H1 (cell line): Measurements from ENCODE around the gene SCAMP2. TPM values are rescaled to one million over a fixed set of nuclear protein-coding genes. Genes with fewer than 3 reads are reported as not detected.

Experiments used
- CTCF ChIA-PET: fragments of 300-600 bp; sonication (Branson Sonifier 250); formaldehyde crosslinking; loops from one replicate; lab custom pipeline; 2021; ENCODE audit not compliant: partially characterized antibody; lab: Charles Lee
- POLR2A ChIA-PET: fragments of 300-600 bp; sonication (Branson Sonifier 250); formaldehyde crosslinking; loops from one replicate; lab custom pipeline; 2021; ENCODE audit warnings: inconsistent platforms; ENCODE audit not compliant: partially characterized antibody; lab: Charles Lee
- DNase-seq, 2 experiments: peaks; one replicate each; pipeline versions ENCODE4 v3.0.0 to v3.0.0-alpha.2; 2010 to 2022; ENCODE audit warnings: low spot score in 2 of 2, low read depth in 1 of 2, mixed read lengths in 1 of 2
- FAIRE-seq: peaks from 2 replicates; lab custom pipeline; 2011; peaks lifted over from hg19 to GRCh38; lab: Jason Lieb, UNC
- H2AFZ ChIP-seq: 2 replicates; pipeline ENCODE4 v1.8.1; 2012; ENCODE audit warnings: low read length, inconsistent platforms
- H2AK5ac ChIP-seq: 2 replicates; pipeline ENCODE4 v1.6.1; 2013; ENCODE audit warnings: low read depth, low read length
- H2BK120ac ChIP-seq: replicated peaks from 2 replicates; pipeline ENCODE3; 2013; ENCODE audit warnings: low read depth, low read length, inconsistent platforms
- H2BK12ac ChIP-seq: 2 replicates; pipeline ENCODE4 v1.6.1; 2013; ENCODE audit warnings: low read depth, low read length
- H2BK15ac ChIP-seq: 2 replicates; pipeline ENCODE4 v1.6.1; 2013; ENCODE audit warnings: low read length
- H2BK20ac ChIP-seq: 2 replicates; pipeline ENCODE4 v1.6.1; 2013; ENCODE audit warnings: low read length
- H2BK5ac ChIP-seq: 2 replicates; pipeline ENCODE4 v1.6.1; 2013; ENCODE audit warnings: low read depth, low read length
- H3K14ac ChIP-seq: 2 replicates; pipeline ENCODE4 v1.6.1; 2013; ENCODE audit warnings: inconsistent platforms; ENCODE audit not compliant: insufficient read length
- H3K18ac ChIP-seq: 2 replicates; pipeline ENCODE4 v1.6.1; 2013; ENCODE audit warnings: low read length; ENCODE audit errors: extremely low read depth
- H3K23ac ChIP-seq: 2 replicates; pipeline ENCODE4 v1.6.1; 2013; ENCODE audit warnings: inconsistent platforms; ENCODE audit not compliant: insufficient read length
- H3K23me2 ChIP-seq: 2 replicates; pipeline ENCODE4 v1.6.1; 2013; ENCODE audit warnings: low read depth, low read length
- H3K27ac ChIP-seq: 2 replicates; pipeline ENCODE4 v1.6.1; 2011; ENCODE audit warnings: low read depth, low read length, inconsistent platforms
- H3K27me3 ChIP-seq, 4 experiments: replicated peaks in 1 of 4; 1 replicate in 1 of 4; 2 replicates in 3 of 4; pipeline versions ENCODE4 v1.6.1 to v1.8.1; 2011 to 2013; ENCODE audit warnings: low read length in 3 of 4, mild to moderate bottlenecking in 3 of 4, inconsistent platforms in 2 of 4, mixed read lengths in 2 of 4, moderate library complexity in 1 of 4; ENCODE audit not compliant: control insufficient read depth in 3 of 4, insufficient read depth in 3 of 4; ENCODE audit errors: extremely low read depth in 1 of 4
- H3K36me3 ChIP-seq, 4 experiments: 2 replicates each; pipeline versions ENCODE4 v1.6.1 to v1.8.1; 2011 to 2013; ENCODE audit warnings: mild to moderate bottlenecking in 4 of 4, low read length in 3 of 4, moderate library complexity in 2 of 4, control low read depth in 1 of 4, inconsistent platforms in 1 of 4; ENCODE audit not compliant: insufficient read depth in 4 of 4, control insufficient read depth in 2 of 4
- H3K4ac ChIP-seq: replicated peaks from 2 replicates; pipeline ENCODE3; 2013; ENCODE audit warnings: low read length, low read depth, mixed read lengths, inconsistent platforms; ENCODE audit not compliant: insufficient read length
- H3K4me1 ChIP-seq, 4 experiments: replicated peaks in 1 of 4; 1 replicate in 1 of 4; 2 replicates in 3 of 4; pipeline versions ENCODE4 v1.6.1 to v1.8.1; 2011 to 2013; ENCODE audit warnings: low read length in 3 of 4, inconsistent platforms in 2 of 4, mixed read lengths in 1 of 4; ENCODE audit not compliant: insufficient read depth in 4 of 4, control insufficient read depth in 3 of 4
- H3K4me2 ChIP-seq, 2 experiments: 2 replicates each; pipeline versions ENCODE4 v1.6.1 to v1.8.1; 2011 to 2013; ENCODE audit warnings: low read depth in 2 of 2, low read length in 2 of 2, control low read depth in 1 of 2, inconsistent platforms in 1 of 2, mild to moderate bottlenecking in 1 of 2; ENCODE audit not compliant: insufficient read depth in 1 of 2
- H3K4me3 ChIP-seq, 4 experiments: fragments of 200-600, 300-600 bp in 1 of 4; sonication (generic), shearing (Covaris generic), sonication (Bioruptor Twin) in 1 of 4; 2 replicates each; pipeline versions ENCODE4 v1.5.1 to v1.8.1; 2011 to 2016; ENCODE audit warnings: low read length in 4 of 4, low read depth in 3 of 4, control low read depth in 2 of 4, inconsistent platforms in 2 of 4, mild to moderate bottlenecking in 2 of 4, mixed read lengths in 1 of 4, moderate library complexity in 1 of 4; ENCODE audit not compliant: insufficient read depth in 2 of 4; ENCODE audit errors: extremely low read depth in 1 of 4
- H3K56ac ChIP-seq: replicated peaks from 2 replicates; pipeline ENCODE3; 2013; ENCODE audit warnings: low read depth, mild to moderate bottlenecking, mixed read lengths, low read length, inconsistent platforms; ENCODE audit not compliant: insufficient read length
- H3K79me1 ChIP-seq: 2 replicates; pipeline ENCODE4 v1.6.1; 2013; ENCODE audit warnings: low read depth, low read length, control low read depth
- H3K79me2 ChIP-seq, 2 experiments: 2 replicates each; pipeline versions ENCODE4 v1.6.1 to v1.8.1; 2012 to 2013; ENCODE audit warnings: low read length in 2 of 2, mild to moderate bottlenecking in 2 of 2, inconsistent platforms in 1 of 2; ENCODE audit not compliant: insufficient read depth in 2 of 2, control insufficient read depth in 1 of 2
- H3K9ac ChIP-seq, 4 experiments: replicated peaks in 1 of 4; 1 replicate in 1 of 4; 2 replicates in 3 of 4; pipeline versions ENCODE4 v1.6.1 to v1.8.1; 2011 to 2013; ENCODE audit warnings: low read depth in 3 of 4, low read length in 3 of 4, control low read depth in 2 of 4, mild to moderate bottlenecking in 2 of 4, moderate library complexity in 2 of 4, inconsistent platforms in 1 of 4; ENCODE audit errors: extremely low read depth in 1 of 4
- H3K9me3 ChIP-seq, 2 experiments: 2 replicates each; pipeline versions ENCODE4 v1.6.1 to v1.8.1; 2012 to 2013; ENCODE audit warnings: mild to moderate bottlenecking in 2 of 2, moderate library complexity in 2 of 2, control low read depth in 1 of 2, inconsistent platforms in 1 of 2, low read depth in 1 of 2, low read length in 1 of 2, mixed read lengths in 1 of 2; ENCODE audit not compliant: insufficient read depth in 2 of 2
- H4K20me1 ChIP-seq, 2 experiments: replicated peaks in 1 of 2; 2 replicates each; pipeline versions ENCODE3 to v1.8.1; 2011 to 2013; ENCODE audit warnings: inconsistent platforms in 2 of 2, low read length in 2 of 2, mild to moderate bottlenecking in 1 of 2; ENCODE audit not compliant: insufficient read depth in 2 of 2, control insufficient read depth in 1 of 2
- H4K5ac ChIP-seq: 2 replicates; pipeline ENCODE4 v1.6.1; 2013; ENCODE audit warnings: low read length, low read depth, mixed read lengths, inconsistent platforms; ENCODE audit not compliant: insufficient read length
- H4K8ac ChIP-seq: 2 replicates; pipeline ENCODE4 v1.8.0; 2013; ENCODE audit warnings: mild to moderate bottlenecking, moderate library complexity, low read length, inconsistent platforms; ENCODE audit not compliant: insufficient read depth; ENCODE audit errors: extremely low read depth
- H4K91ac ChIP-seq: replicated peaks from 2 replicates; pipeline ENCODE3; 2013; ENCODE audit warnings: low read length, mixed read lengths, inconsistent platforms; ENCODE audit not compliant: insufficient read length
- E2F6 ChIP-seq: IDR thresholded peaks from 2 replicates; pipeline ENCODE4 v1.6.1; 2012; ENCODE audit warnings: inconsistent platforms
- KDM1A ChIP-seq: fragments of 200-600, 300-600 bp; sonication (generic); IDR thresholded peaks from 2 replicates; pipeline ENCODE4 v1.7.1; 2016; ENCODE audit warnings: mild to moderate bottlenecking, low read length, borderline replicate concordance
- WGBS, 2 experiments: shearing (Covaris generic) in 1 of 2; methylation state at CpG; one replicate each; pipeline versions ENCODE4 v1.1.6 to v1.1.7; 2013 to 2015; ENCODE audit warnings: low lambda C conversion rate in 2 of 2, mixed read lengths in 2 of 2, inconsistent platforms in 1 of 2, low coverage in 1 of 2, missing lambda C conversion rate in 1 of 2; ENCODE audit not compliant: insufficient replicate concordance in 2 of 2, insufficient coverage in 1 of 2, insufficient read length in 1 of 2; ENCODE audit errors: extremely low coverage in 1 of 2, missing lambda C conversion rate in 1 of 2; 5-methylcytosine and 5-hydroxymethylcytosine counted together
- polyA plus RNA-seq, 7 experiments: library from polyadenylated mRNA; depleted of rRNA in 3 of 7; stranded (reverse) in 5 of 7; unstranded in 2 of 7; fragments of >200 nt in 5 of 7; fragments of 200-250 nt in 2 of 7; gene quantifications; 1 replicate in 5 of 7; 2 replicates in 1 of 7; 4 replicates in 1 of 7; pipeline versions ENCODE4 v1.2.1 to v1.2.3, GENCODE V29; 2011 to 2013; ENCODE audit warnings: missing spikeins in 2 of 7, mixed read lengths in 2 of 7
- total RNA-seq: library from RNA; stranded (reverse); fragmentation: NEBNext Ultra II Directional; extraction: Animal tissue kit (Norgen Biotek cat#: 25700); gene quantifications from 2 replicates; pipeline ENCODE4 v1.2.1, GENCODE V29; 2021

SCAMP2 gene
- total and polyA plus RNA-seq, 2 of the 8 experiments (the other 6 are each of a cell fraction or from before 2014, with no cell fraction given) = 41.7 to 131 TPM

GRCh38 chr15:74815121-74815934, 57.8 kb downstream of the SCAMP2 start:
- ChIA-PET CTCF (interaction anchor here (0.6 to 6.5 kb wide), 14 partner anchors 9 to 239 kb away, joined by 3 to 64 read pairs (median 4); partner anchors contain the start of gene CPLX3), POLR2A (interaction anchor here (1.1 to 3.1 kb wide), 4 partner anchors 11 to 16 kb away, joined by 3 to 7 read pairs (median 4); partner anchors contain the start of gene CPLX3)
- H3K79me1 ChIP-seq = no peaks in the 10 kb centered on the region
- no peak overlapping the region for H2BK12ac ChIP-seq
- no peak overlapping the region for H3K4ac ChIP-seq
- no peaks in the 10 kb centered on the region for H4K20me1 ChIP-seq
- no peak overlapping the region for H4K8ac ChIP-seq
- H3K4me2 ChIP-seq = no peak overlapping the region
- FAIRE-seq (no peak), DNase-seq (no peak)
- WGBS, 2 experiments = 90% methylated on average over 10 of the region's 10 CpGs; no CpG with 5 or more reads in 1 of the 2 experiments
- H3K4me3 ChIP-seq = no peak overlapping the region
- H2AK5ac ChIP-seq = no peak overlapping the region
- no peaks in the 10 kb centered on the region for H3K9me3 ChIP-seq
- H2BK120ac ChIP-seq = no peak overlapping the region
- no peak overlapping the region for H3K56ac ChIP-seq
- no peak overlapping the region for H2BK5ac ChIP-seq
- H3K79me2 ChIP-seq = no peaks in the 10 kb centered on the region
- H3K4me1 ChIP-seq = peaks cover 0 to 7% (median 4%) of the 10 kb centered on the region in 4 experiments; a peak in 5 of 7 replicates
- H2AFZ ChIP-seq = no peak overlapping the region
- H3K23me2 ChIP-seq = no peaks in the 10 kb centered on the region
- H2BK15ac ChIP-seq = no peak overlapping the region
- H3K36me3 ChIP-seq = no peaks in the 10 kb centered on the region
- no peak overlapping the region for H3K23ac ChIP-seq
- H4K91ac ChIP-seq = no peak overlapping the region
- no peak overlapping the region for H3K9ac ChIP-seq
- no peak overlapping the region for H4K5ac ChIP-seq
- H3K14ac ChIP-seq = no peak overlapping the region
- TF ChIP-seq KDM1A (0 out of 2 replicates have a peak, but pooled peaks have one; percentile 33), E2F6 (no peak)
- H3K27ac ChIP-seq = no peak overlapping the region
- H2BK20ac ChIP-seq = no peak overlapping the region
- H3K27me3 ChIP-seq = no peaks in the 10 kb centered on the region
- H3K18ac ChIP-seq = no peak overlapping the region; the same call in 1 of the 2 replicates
